Liver (tissue), 9 donors: ENCODE data around the gene PPM1E. TPM values are rescaled to one million over a fixed set of nuclear protein-coding genes. Genes with fewer than 3 reads are reported as not detected.

Source experiments
- DNase-seq: peaks from one replicate; pipeline ENCODE4 v3.0.0-alpha.2; 2017; ENCODE audit warnings: low spot score
- H3K27ac ChIP-seq, 2 donors: one replicate each; pipeline ENCODE4 v1.7.0; 2013; ENCODE audit warnings: inconsistent platforms in 2 of 2, low read length in 2 of 2, control low read depth in 1 of 2, low read depth in 1 of 2, mild to moderate bottlenecking in 1 of 2
- H3K27me3 ChIP-seq, 4 donors: one replicate each; pipeline versions ENCODE4 v1.6.1 to v1.7.0; 2013; ENCODE audit warnings: low read length in 3 of 4, inconsistent platforms in 1 of 4, mild to moderate bottlenecking in 1 of 4, moderate library complexity in 1 of 4; ENCODE audit not compliant: control insufficient read depth in 4 of 4, insufficient read depth in 4 of 4
- H3K36me3 ChIP-seq, 4 donors: one replicate each; pipeline versions ENCODE4 v1.6.1 to v1.7.0; 2013; ENCODE audit warnings: low read length in 3 of 4, mild to moderate bottlenecking in 3 of 4, low read depth in 1 of 4, moderate library complexity in 1 of 4; ENCODE audit not compliant: control insufficient read depth in 4 of 4, insufficient read depth in 3 of 4
- H3K4me1 ChIP-seq, 4 donors: one replicate each; pipeline versions ENCODE4 v1.6.1 to v1.7.0; 2013; ENCODE audit warnings: low read length in 3 of 4, mild to moderate bottlenecking in 3 of 4, moderate library complexity in 1 of 4; ENCODE audit not compliant: control insufficient read depth in 4 of 4, insufficient read depth in 4 of 4
- H3K4me3 ChIP-seq, 3 donors: one replicate each; pipeline versions ENCODE4 v1.6.1 to v1.7.0; 2013; ENCODE audit warnings: low read length in 3 of 3, control low read depth in 1 of 3, low read depth in 1 of 3, mild to moderate bottlenecking in 1 of 3
- H3K9ac ChIP-seq, 2 donors: one replicate each; pipeline ENCODE4 v1.7.0; 2013; ENCODE audit warnings: low read length in 2 of 2, mild to moderate bottlenecking in 2 of 2, moderate library complexity in 2 of 2, control low read depth in 1 of 2, low read depth in 1 of 2
- H3K9me3 ChIP-seq, 4 donors: one replicate each; pipeline versions ENCODE4 v1.6.1 to v1.7.0; 2013; ENCODE audit warnings: low read length in 3 of 4; ENCODE audit not compliant: control insufficient read depth in 4 of 4
- EGR1 ChIP-seq, 2 donors: IDR thresholded peaks; 2 replicates each; pipeline ENCODE4 v1.6.1; 2016 to 2018; ENCODE audit warnings: antibody characterized with exemption in 2 of 2, low read depth in 2 of 2
- FOXA1 ChIP-seq: IDR thresholded peaks from 2 replicates; pipeline ENCODE4 v1.6.1; 2016; ENCODE audit warnings: antibody characterized with exemption
- FOXA2 ChIP-seq: IDR thresholded peaks from 2 replicates; pipeline ENCODE4 v1.6.1; 2016; ENCODE audit warnings: antibody characterized with exemption
- GABPA ChIP-seq, 2 donors: IDR thresholded peaks in 1 of 2; conservative IDR thresholded peaks in 1 of 2; 2 replicates each; pipeline ENCODE4 v1.6.1; 2016; ENCODE audit warnings: antibody characterized with exemption in 2 of 2, mild to moderate bottlenecking in 1 of 2, moderate library complexity in 1 of 2
- HNF4A ChIP-seq, 2 donors: conservative IDR thresholded peaks; 2 replicates each; pipeline ENCODE4 v1.6.1; 2016; ENCODE audit warnings: antibody characterized with exemption in 2 of 2, mild to moderate bottlenecking in 2 of 2
- HNF4G ChIP-seq: IDR thresholded peaks from 2 replicates; pipeline ENCODE4 v1.6.1; 2016; ENCODE audit warnings: antibody characterized with exemption
- JUND ChIP-seq, 2 donors: IDR thresholded peaks; 2 replicates each; pipeline ENCODE4 v1.6.1; 2016; ENCODE audit warnings: antibody characterized with exemption in 2 of 2
- NR2F2 ChIP-seq: IDR thresholded peaks from 2 replicates; pipeline ENCODE4 v1.6.1; 2016; ENCODE audit warnings: antibody characterized with exemption
- RAD21 ChIP-seq, 2 donors: IDR thresholded peaks; 2 replicates each; pipeline ENCODE4 v1.6.1; 2016; ENCODE audit warnings: antibody characterized with exemption in 2 of 2, mild to moderate bottlenecking in 2 of 2
- RXRA ChIP-seq, 2 donors: IDR thresholded peaks; 2 replicates each; pipeline ENCODE4 v1.6.1; 2017 to 2018; ENCODE audit warnings: antibody characterized with exemption in 2 of 2, mild to moderate bottlenecking in 1 of 2
- SP1 ChIP-seq: IDR thresholded peaks from 2 replicates; pipeline ENCODE4 v1.6.1; 2018; ENCODE audit warnings: antibody characterized with exemption, mild to moderate bottlenecking
- TAF1 ChIP-seq: conservative IDR thresholded peaks from 2 replicates; pipeline ENCODE4 v1.6.1; 2016; ENCODE audit warnings: antibody characterized with exemption, mild to moderate bottlenecking
- YY1 ChIP-seq: IDR thresholded peaks from 2 replicates; pipeline ENCODE4 v1.6.1; 2016; ENCODE audit warnings: antibody characterized with exemption, mild to moderate bottlenecking
- WGBS: extraction: QIAGEN DNeasy Blood & Tissue Kit; methylation state at CpG from one replicate; pipeline ENCODE4 v1.1.7; 2013; 5-methylcytosine and 5-hydroxymethylcytosine counted together
- polyA plus RNA-seq, 2 donors: library from polyadenylated mRNA; stranded (reverse) in 1 of 2; unstranded in 1 of 2; fragments of 200-250 nt in 1 of 2; fragments of >200 nt in 1 of 2; fragmentation: Nextera tagmentation in 1 of 2; extraction: Ambion mirVana in 1 of 2; gene quantifications; one replicate each; pipeline versions ENCODE4 v1.2.1 to v1.2.3, GENCODE V29; 2013 to 2015
- total RNA-seq, 2 donors: library from RNA; depleted of rRNA; stranded (reverse); fragments of >200 nt; gene quantifications; one replicate each; pipeline ENCODE4 v1.2.3, GENCODE V29; 2014
- TF ChIP-seq, protein P1 (sequence below): IDR thresholded peaks from 2 replicates; pipeline ENCODE4 v1.6.1; 2016; ENCODE audit warnings: antibody characterized with exemption
- TF ChIP-seq, protein P2 (sequence below): IDR thresholded peaks from 2 replicates; pipeline ENCODE4 v1.6.1; 2016; ENCODE audit warnings: antibody characterized with exemption
- TF ChIP-seq, protein P3 (sequence below): IDR thresholded peaks from 2 replicates; pipeline ENCODE4 v1.6.1; 2016; ENCODE audit warnings: antibody characterized with exemption
- TF ChIP-seq, protein P4 (sequence below): IDR thresholded peaks from 2 replicates; pipeline ENCODE4 v1.6.1; 2016; ENCODE audit warnings: antibody characterized with exemption, mild to moderate bottlenecking
- TF ChIP-seq, protein P5 (sequence below): fragments of 150-350 bp; IDR thresholded peaks from 2 replicates; pipeline ENCODE4 v1.5.1; 2017; ENCODE audit warnings: improper control_type of control experiment, low read depth, low read length; ENCODE audit not compliant: missing input control
- donor health status: healthy.
- donor health status: healthy.
- donor health status: healthy.
- donor health status: healthy.
- donor health status: healthy.

PPM1E gene
- total and polyA plus RNA-seq, 4 donors: 0.25 to 0.61 (median 0.50) TPM; not detected in 1

DNA sequence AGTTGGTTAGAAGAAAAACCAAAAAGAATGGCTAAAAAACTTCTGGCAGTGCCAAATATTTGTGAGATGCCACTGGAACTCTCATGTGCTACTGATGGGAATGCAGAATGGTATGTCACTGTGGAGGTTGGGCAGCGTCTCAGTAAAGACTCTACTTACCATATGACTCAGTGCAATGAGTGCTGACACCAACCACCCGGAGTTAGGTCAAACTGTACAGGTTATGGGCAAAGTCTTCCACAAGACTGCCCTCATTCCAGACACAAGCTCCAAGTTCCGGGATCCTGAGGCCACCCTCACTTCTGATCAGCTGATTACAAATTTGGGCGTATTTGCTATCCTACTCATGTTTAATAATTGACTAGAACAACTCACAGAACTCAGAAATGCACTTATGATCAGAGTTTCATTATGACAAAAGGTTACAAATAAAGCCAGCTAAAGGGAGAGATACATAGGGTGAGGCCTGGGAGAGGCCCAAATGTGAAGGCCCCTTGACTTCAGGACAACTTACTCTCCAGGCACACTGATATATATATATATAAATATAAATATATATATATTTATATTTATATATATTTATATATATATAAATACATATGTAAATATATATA, 236.2 kb downstream of the PPM1E start (continued):
- TF ChIP-seq, protein P1, sequence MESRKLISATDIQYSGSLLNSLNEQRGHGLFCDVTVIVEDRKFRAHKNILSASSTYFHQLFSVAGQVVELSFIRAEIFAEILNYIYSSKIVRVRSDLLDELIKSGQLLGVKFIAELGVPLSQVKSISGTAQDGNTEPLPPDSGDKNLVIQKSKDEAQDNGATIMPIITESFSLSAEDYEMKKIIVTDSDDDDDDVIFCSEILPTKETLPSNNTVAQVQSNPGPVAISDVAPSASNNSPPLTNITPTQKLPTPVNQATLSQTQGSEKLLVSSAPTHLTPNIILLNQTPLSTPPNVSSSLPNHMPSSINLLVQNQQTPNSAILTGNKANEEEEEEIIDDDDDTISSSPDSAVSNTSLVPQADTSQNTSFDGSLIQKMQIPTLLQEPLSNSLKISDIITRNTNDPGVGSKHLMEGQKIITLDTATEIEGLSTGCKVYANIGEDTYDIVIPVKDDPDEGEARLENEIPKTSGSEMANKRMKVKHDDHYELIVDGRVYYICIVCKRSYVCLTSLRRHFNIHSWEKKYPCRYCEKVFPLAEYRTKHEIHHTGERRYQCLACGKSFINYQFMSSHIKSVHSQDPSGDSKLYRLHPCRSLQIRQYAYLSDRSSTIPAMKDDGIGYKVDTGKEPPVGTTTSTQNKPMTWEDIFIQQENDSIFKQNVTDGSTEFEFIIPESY: peak; percentile 79
- TF ChIP-seq HNF4A (conservative IDR thresholded peaks at IDR 0.05) (peak; percentile 97), FOXA2 (peak; percentile 53)

DNA sequence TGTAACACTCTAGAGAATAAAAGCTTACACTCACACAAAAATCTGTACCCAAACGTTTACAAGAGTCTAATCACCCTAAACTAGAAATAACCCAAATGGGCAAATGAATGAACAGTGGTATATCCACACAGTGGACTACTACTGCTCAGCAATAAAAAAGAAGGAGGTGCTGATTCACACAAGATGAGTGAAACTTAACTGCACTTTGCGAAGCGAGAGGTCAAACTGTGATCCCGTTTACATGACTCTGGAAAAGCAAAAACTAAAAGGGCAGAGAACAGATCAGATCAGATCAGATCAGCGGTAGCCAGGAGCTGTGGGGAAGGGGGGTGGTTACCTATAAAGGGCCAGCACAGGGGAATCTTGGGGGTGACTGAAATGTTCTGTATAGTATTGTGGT, 237.7 kb downstream of the PPM1E start:
- Histone ChIP-seq H3K36me3 (no peaks in the 10 kb centered on the region), H3K27me3 (no peaks in the 10 kb centered on the region), H3K4me1 (peaks cover 2 to 30% (median 23%) of the 10 kb centered on the region in 4 donors), H3K9me3 (no peaks in the 10 kb centered on the region), H3K27ac (peak overlapping the region; percentile 84 to 88), H3K9ac (no peak overlapping the region), H3K4me3 (no peak overlapping the region)
- no peak for DNase-seq
- TF ChIP-seq JUND (IDR thresholded peaks at IDR 0.05) (no peak), RXRA (IDR thresholded peaks at IDR 0.05) (peak; percentile 75 to 86), FOXA1 (no peak), SP1 (peak; percentile 70), RAD21 (IDR thresholded peaks at IDR 0.05) (peak; percentile 10 to 27), YY1 (peak; percentile 73), TAF1 (peak; percentile 42), NR2F2 (peak; percentile 67), FOXA2 (no peak), EGR1 (IDR thresholded peaks at IDR 0.05; ENCODE audit: low read depth in 2 of 2) (no peak), GABPA (IDR thresholded peaks at IDR 0.05 in 1 of 2, conservative IDR thresholded peaks at IDR 0.05 in 1 of 2) (no peak), HNF4G (no peak), HNF4A (conservative IDR thresholded peaks at IDR 0.05) (peak; percentile 74 to 88)
- TF ChIP-seq, protein P2, sequence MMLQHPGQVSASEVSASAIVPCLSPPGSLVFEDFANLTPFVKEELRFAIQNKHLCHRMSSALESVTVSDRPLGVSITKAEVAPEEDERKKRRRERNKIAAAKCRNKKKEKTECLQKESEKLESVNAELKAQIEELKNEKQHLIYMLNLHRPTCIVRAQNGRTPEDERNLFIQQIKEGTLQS: no peak
- TF ChIP-seq, protein P3, sequence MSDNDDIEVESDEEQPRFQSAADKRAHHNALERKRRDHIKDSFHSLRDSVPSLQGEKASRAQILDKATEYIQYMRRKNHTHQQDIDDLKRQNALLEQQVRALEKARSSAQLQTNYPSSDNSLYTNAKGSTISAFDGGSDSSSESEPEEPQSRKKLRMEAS: peak; percentile 41
- TF ChIP-seq, protein P4, sequence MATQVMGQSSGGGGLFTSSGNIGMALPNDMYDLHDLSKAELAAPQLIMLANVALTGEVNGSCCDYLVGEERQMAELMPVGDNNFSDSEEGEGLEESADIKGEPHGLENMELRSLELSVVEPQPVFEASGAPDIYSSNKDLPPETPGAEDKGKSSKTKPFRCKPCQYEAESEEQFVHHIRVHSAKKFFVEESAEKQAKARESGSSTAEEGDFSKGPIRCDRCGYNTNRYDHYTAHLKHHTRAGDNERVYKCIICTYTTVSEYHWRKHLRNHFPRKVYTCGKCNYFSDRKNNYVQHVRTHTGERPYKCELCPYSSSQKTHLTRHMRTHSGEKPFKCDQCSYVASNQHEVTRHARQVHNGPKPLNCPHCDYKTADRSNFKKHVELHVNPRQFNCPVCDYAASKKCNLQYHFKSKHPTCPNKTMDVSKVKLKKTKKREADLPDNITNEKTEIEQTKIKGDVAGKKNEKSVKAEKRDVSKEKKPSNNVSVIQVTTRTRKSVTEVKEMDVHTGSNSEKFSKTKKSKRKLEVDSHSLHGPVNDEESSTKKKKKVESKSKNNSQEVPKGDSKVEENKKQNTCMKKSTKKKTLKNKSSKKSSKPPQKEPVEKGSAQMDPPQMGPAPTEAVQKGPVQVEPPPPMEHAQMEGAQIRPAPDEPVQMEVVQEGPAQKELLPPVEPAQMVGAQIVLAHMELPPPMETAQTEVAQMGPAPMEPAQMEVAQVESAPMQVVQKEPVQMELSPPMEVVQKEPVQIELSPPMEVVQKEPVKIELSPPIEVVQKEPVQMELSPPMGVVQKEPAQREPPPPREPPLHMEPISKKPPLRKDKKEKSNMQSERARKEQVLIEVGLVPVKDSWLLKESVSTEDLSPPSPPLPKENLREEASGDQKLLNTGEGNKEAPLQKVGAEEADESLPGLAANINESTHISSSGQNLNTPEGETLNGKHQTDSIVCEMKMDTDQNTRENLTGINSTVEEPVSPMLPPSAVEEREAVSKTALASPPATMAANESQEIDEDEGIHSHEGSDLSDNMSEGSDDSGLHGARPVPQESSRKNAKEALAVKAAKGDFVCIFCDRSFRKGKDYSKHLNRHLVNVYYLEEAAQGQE: peak; percentile 29
- TF ChIP-seq, protein P1: peak; percentile 71
- TF ChIP-seq, protein P5, sequence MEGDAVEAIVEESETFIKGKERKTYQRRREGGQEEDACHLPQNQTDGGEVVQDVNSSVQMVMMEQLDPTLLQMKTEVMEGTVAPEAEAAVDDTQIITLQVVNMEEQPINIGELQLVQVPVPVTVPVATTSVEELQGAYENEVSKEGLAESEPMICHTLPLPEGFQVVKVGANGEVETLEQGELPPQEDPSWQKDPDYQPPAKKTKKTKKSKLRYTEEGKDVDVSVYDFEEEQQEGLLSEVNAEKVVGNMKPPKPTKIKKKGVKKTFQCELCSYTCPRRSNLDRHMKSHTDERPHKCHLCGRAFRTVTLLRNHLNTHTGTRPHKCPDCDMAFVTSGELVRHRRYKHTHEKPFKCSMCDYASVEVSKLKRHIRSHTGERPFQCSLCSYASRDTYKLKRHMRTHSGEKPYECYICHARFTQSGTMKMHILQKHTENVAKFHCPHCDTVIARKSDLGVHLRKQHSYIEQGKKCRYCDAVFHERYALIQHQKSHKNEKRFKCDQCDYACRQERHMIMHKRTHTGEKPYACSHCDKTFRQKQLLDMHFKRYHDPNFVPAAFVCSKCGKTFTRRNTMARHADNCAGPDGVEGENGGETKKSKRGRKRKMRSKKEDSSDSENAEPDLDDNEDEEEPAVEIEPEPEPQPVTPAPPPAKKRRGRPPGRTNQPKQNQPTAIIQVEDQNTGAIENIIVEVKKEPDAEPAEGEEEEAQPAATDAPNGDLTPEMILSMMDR: no peak
- 38% methylated on average over 5 of the region's 5 CpGs for WGBS
